GM23248 (cell line): ENCODE measurements around the gene UNC5A. TPM values are rescaled to one million over a fixed set of nuclear protein-coding genes. Genes with fewer than 3 reads are reported as not detected.

Experiments
- DNase-seq: peaks from one replicate; pipeline ENCODE4 v3.0.0-alpha.2; 2015
- H2AFZ ChIP-seq: fragments of 200-600 bp; sonication (generic); 2 replicates; pipeline ENCODE4 v1.6.1; 2016; ENCODE audit warnings: antibody characterized with exemption
- H3F3A ChIP-seq: fragments of 200-600 bp; sonication (generic); 2 replicates; pipeline ENCODE4 v1.6.1; 2016; ENCODE audit warnings: mild to moderate bottlenecking, antibody characterized with exemption, mixed run types; ENCODE audit not compliant: insufficient read depth
- H3K27ac ChIP-seq: fragments of 200-600 bp; sonication (generic); 2 replicates; pipeline ENCODE4 v1.5.1; 2016; ENCODE audit warnings: mild to moderate bottlenecking
- H3K27me3 ChIP-seq: fragments of 200-600 bp; sonication (generic); replicated peaks from 2 replicates; pipeline ENCODE4 v1.6.1; 2016; ENCODE audit warnings: mild to moderate bottlenecking; ENCODE audit not compliant: insufficient read depth
- H3K36me3 ChIP-seq: fragments of 200-600 bp; sonication (generic); 2 replicates; pipeline ENCODE4 v1.6.1; 2016; ENCODE audit warnings: low read depth, mild to moderate bottlenecking
- H3K4me1 ChIP-seq: fragments of 200-600 bp; sonication (generic); 2 replicates; pipeline ENCODE4 v1.6.1; 2016; ENCODE audit warnings: mild to moderate bottlenecking; ENCODE audit not compliant: insufficient read depth
- H3K4me2 ChIP-seq: fragments of 200-600 bp; sonication (generic); one replicate; pipeline ENCODE4 v1.6.1; 2016; ENCODE audit warnings: mild to moderate bottlenecking; ENCODE audit not compliant: unreplicated experiment
- H3K4me3 ChIP-seq: fragments of 200-600 bp; sonication (generic); 2 replicates; pipeline ENCODE4 v1.5.1; 2016; ENCODE audit warnings: mild to moderate bottlenecking
- H3K79me2 ChIP-seq: fragments of 200-600 bp; sonication (generic); 2 replicates; pipeline ENCODE4 v1.6.1; 2016; ENCODE audit warnings: mild to moderate bottlenecking; ENCODE audit not compliant: insufficient read depth
- H3K9ac ChIP-seq: fragments of 200-600 bp; sonication (generic); 2 replicates; pipeline ENCODE4 v1.6.1; 2016; ENCODE audit warnings: mild to moderate bottlenecking
- H3K9me2 ChIP-seq: fragments of 200-600 bp; sonication (generic); 2 replicates; pipeline ENCODE4 v1.6.1; 2016; ENCODE audit warnings: mixed run types, mild to moderate bottlenecking, moderate library complexity; ENCODE audit not compliant: insufficient read depth
- H3K9me3 ChIP-seq: fragments of 200-600 bp; sonication (generic); one replicate; pipeline ENCODE4 v1.6.1; 2017; ENCODE audit warnings: low read depth
- H4K20me1 ChIP-seq: fragments of 200-600 bp; sonication (generic); 2 replicates; pipeline ENCODE4 v1.6.0; 2016; ENCODE audit not compliant: insufficient read depth
- EZH2 ChIP-seq: fragments of 200-600 bp; sonication (generic); IDR thresholded peaks from 2 replicates; pipeline ENCODE4 v1.6.1; 2018; ENCODE audit warnings: antibody characterized with exemption, mild to moderate bottlenecking; ENCODE audit not compliant: insufficient read depth, poor library complexity, severe bottlenecking
- EZH2phosphoT487 ChIP-seq: fragments of 200-600 bp; sonication (generic); IDR thresholded peaks from 2 replicates; pipeline ENCODE4 v1.6.1; 2018; ENCODE audit warnings: antibody characterized with exemption, moderate library complexity, mild to moderate bottlenecking, low read depth; ENCODE audit not compliant: insufficient read depth
- WGBS, 2 experiments: methylation state at CpG; one replicate each; pipeline ENCODE4 v1.1.6; 2015 to 2017; ENCODE audit warnings: low lambda C conversion rate in 2 of 2, low coverage in 1 of 2; ENCODE audit errors: missing lambda C conversion rate in 2 of 2; 5-methylcytosine and 5-hydroxymethylcytosine counted together
- in situ Hi-C: fragments of 300-500 bp; cut with MboI; formaldehyde crosslinking; loops from 2 replicates; pipeline ENCODE4 v1.15.0; 2020
- polyA plus RNA-seq: library from polyadenylated mRNA; unstranded; fragments of >200 nt; fragmentation: Nextera tagmentation; extraction: Ambion mirVana; gene quantifications from 2 replicates; pipeline ENCODE4 v1.2.1, GENCODE V29; 2016
- total RNA-seq: library from RNA; depleted of rRNA; stranded (reverse); fragments of >200 nt; shearing (Covaris generic); gene quantifications from 2 replicates; pipeline ENCODE4 v1.2.3, GENCODE V29; 2014

The UNC5A gene
- total and polyA plus RNA-seq, 2 experiments from 2014 or later = not detected

- Histone ChIP-seq H3K9me2 (no peaks in the 10 kb centered on the region), H3K4me1 (no peaks in the 10 kb centered on the region), H3F3A (no peaks in the 10 kb centered on the region), H2AFZ (no peak overlapping the region), H3K27me3 (no peaks in the 10 kb centered on the region; the same call in 1 of the 2 replicates), H3K79me2 (no peaks in the 10 kb centered on the region), H3K36me3 (no peaks in the 10 kb centered on the region), H3K4me2 (no peak overlapping the region), H3K9me3 (no peaks in the 10 kb centered on the region), H4K20me1 (no peaks in the 10 kb centered on the region), H3K9ac (no peak overlapping the region), H3K27ac (no peak overlapping the region), H3K4me3 (no peak overlapping the region)
- 80% methylated on average over 15 to 18 of the region's 18 CpGs for WGBS, 2 experiments
- TF ChIP-seq EZH2 (no peak), EZH2phosphoT487 (no peak)
- in situ Hi-C loops = no loop called here
- no peak for DNase-seq
Measured at GRCh38 chr5:176855598-176855997, 45.2 kb downstream of the UNC5A start.

- Histone ChIP-seq H3K27ac (no peak overlapping the region), H3K79me2 (no peaks in the 10 kb centered on the region), H3K4me1 (no peaks in the 10 kb centered on the region), H4K20me1 (no peaks in the 10 kb centered on the region), H3K4me3 (no peak overlapping the region), H3F3A (no peaks in the 10 kb centered on the region), H3K9me2 (no peaks in the 10 kb centered on the region), H3K36me3 (no peaks in the 10 kb centered on the region), H3K9me3 (no peaks in the 10 kb centered on the region), H2AFZ (no peak overlapping the region), H3K4me2 (no peak overlapping the region), H3K27me3 (no peaks in the 10 kb centered on the region; the same call in 1 of the 2 replicates), H3K9ac (no peak overlapping the region)
- in situ Hi-C loops = no loop called here
- no peak for DNase-seq
- WGBS, 2 experiments = 27 to 32% methylated on average over 7 to 8 of the region's 8 CpGs
- no peak for TF ChIP-seq EZH2phosphoT487
- no peak for TF ChIP-seq EZH2
Measured at GRCh38 chr5:176856746-176857145, 46.4 kb downstream of the UNC5A start.

GRCh38 chr5:176857216-176857893, 47.0 kb downstream of the UNC5A start:
- in situ Hi-C loops = no loop called here
- Histone ChIP-seq H2AFZ (no peak overlapping the region), H3K9me3 (no peaks in the 10 kb centered on the region), H3K4me3 (no peak overlapping the region), H3K27me3 (no peaks in the 10 kb centered on the region; the same call in 1 of the 2 replicates), H3K9ac (no peak overlapping the region), H3K79me2 (no peaks in the 10 kb centered on the region), H3F3A (no peaks in the 10 kb centered on the region), H3K36me3 (no peaks in the 10 kb centered on the region), H3K27ac (no peak overlapping the region), H3K4me1 (no peaks in the 10 kb centered on the region), H3K4me2 (no peak overlapping the region), H3K9me2 (no peaks in the 10 kb centered on the region), H4K20me1 (no peaks in the 10 kb centered on the region)
- WGBS, 2 experiments = 36 to 37% methylated on average over 17 to 19 of the region's 19 CpGs
- DNase-seq = peak; percentile 19
- TF ChIP-seq EZH2 (no peak), EZH2phosphoT487 (no peak)

GRCh38 chr5:176857894-176858273, 47.5 kb downstream of the UNC5A start:
- in situ Hi-C loops = no loop called here
- no peaks in the 10 kb centered on the region for H4K20me1 ChIP-seq
- no peaks in the 10 kb centered on the region; the same call in 1 of the 2 replicates for H3K27me3 ChIP-seq
- TF ChIP-seq EZH2 (no peak), EZH2phosphoT487 (no peak)
- no peaks in the 10 kb centered on the region for H3K9me2 ChIP-seq
- no peak overlapping the region for H3K9ac ChIP-seq
- no peak for DNase-seq
- H3K9me3 ChIP-seq = no peaks in the 10 kb centered on the region
- H3K4me1 ChIP-seq = no peaks in the 10 kb centered on the region
- H3K79me2 ChIP-seq = no peaks in the 10 kb centered on the region
- no peak overlapping the region for H3K4me2 ChIP-seq
- H2AFZ ChIP-seq = no peak overlapping the region
- no peaks in the 10 kb centered on the region for H3K36me3 ChIP-seq
- no peak overlapping the region for H3K27ac ChIP-seq
- H3F3A ChIP-seq = no peaks in the 10 kb centered on the region
- 48 to 53% methylated on average over 11 of the region's 11 CpGs for WGBS, 2 experiments
- H3K4me3 ChIP-seq = no peak overlapping the region
